GM23338 (cell line): Measurements from ENCODE around the gene SLC5A11. TPM values are rescaled to one million over a fixed set of nuclear protein-coding genes. Genes with fewer than 3 reads are reported as not detected.

Source experiments
- ATAC-seq: fragments of 200-7000 bp; cut with Tn5 transposase; 3 replicates; pipeline ENCODE4 v1.9.1; 2020
- DNase-seq: peaks from one replicate; pipeline ENCODE4 v3.0.0-alpha.2; 2015; ENCODE audit warnings: low spot score
- H2AFZ ChIP-seq: fragments of 200-600 bp; sonication (generic); 2 replicates; pipeline ENCODE4 v1.8.0; 2016; ENCODE audit warnings: antibody characterized with exemption, mild to moderate bottlenecking, moderate library complexity
- H3F3A ChIP-seq: fragments of 200-600 bp; sonication (generic); replicated peaks from 2 replicates; pipeline ENCODE4 v1.8.0; 2017; ENCODE audit warnings: antibody characterized with exemption, mixed run types, low read depth
- H3K27ac ChIP-seq: fragments of 200-600 bp; sonication (generic); 2 replicates; pipeline ENCODE4 v1.6.1; 2016; ENCODE audit warnings: low read depth
- H3K27me3 ChIP-seq: fragments of 200-600 bp; sonication (generic); 2 replicates; pipeline ENCODE4 v1.8.0; 2016; ENCODE audit warnings: mild to moderate bottlenecking, mixed run types, moderate library complexity; ENCODE audit not compliant: insufficient read depth
- H3K36me3 ChIP-seq: fragments of 200-600 bp; sonication (generic); 2 replicates; pipeline ENCODE4 v1.8.0; 2016; ENCODE audit warnings: mild to moderate bottlenecking; ENCODE audit not compliant: insufficient read depth
- H3K4me1 ChIP-seq: fragments of 200-600 bp; sonication (generic); 2 replicates; pipeline ENCODE4 v1.8.0; 2016; ENCODE audit warnings: mild to moderate bottlenecking, moderate library complexity; ENCODE audit not compliant: insufficient read depth
- H3K4me2 ChIP-seq: fragments of 200-600 bp; sonication (generic); 2 replicates; pipeline ENCODE4 v1.7.1; 2017; ENCODE audit warnings: mixed run types
- H3K4me3 ChIP-seq: fragments of 200-600 bp; sonication (generic); 2 replicates; pipeline ENCODE4 v1.6.1; 2016; ENCODE audit warnings: mixed run types
- H3K79me2 ChIP-seq: fragments of 200-600 bp; sonication (generic); replicated peaks from 2 replicates; pipeline ENCODE4 v1.8.0; 2017; ENCODE audit warnings: mild to moderate bottlenecking; ENCODE audit not compliant: insufficient read depth
- H3K9me2 ChIP-seq: fragments of 200-600 bp; sonication (generic); 2 replicates; pipeline ENCODE4 v1.8.0; 2017; ENCODE audit not compliant: insufficient read depth
- H4K20me1 ChIP-seq: fragments of 200-600 bp; sonication (generic); replicated peaks from 2 replicates; pipeline ENCODE4 v1.8.0; 2017; ENCODE audit warnings: mild to moderate bottlenecking; ENCODE audit not compliant: insufficient read depth
- H3K27ac Mint-ChIP-seq: 2 replicates; pipeline ENCODE4 v1.8.0; 2020; ENCODE audit warnings: inconsistent platforms, mild to moderate bottlenecking, moderate library complexity, mixed read lengths
- H3K27me3 Mint-ChIP-seq: 3 replicates; pipeline ENCODE4 v1.8.0; 2022; ENCODE audit warnings: low read depth, mild to moderate bottlenecking, moderate library complexity, mixed read lengths, inconsistent platforms; ENCODE audit not compliant: insufficient read depth, poor library complexity
- H3K36me3 Mint-ChIP-seq: 3 replicates; pipeline ENCODE4 v1.8.0; 2021; ENCODE audit warnings: low read depth, mild to moderate bottlenecking, inconsistent platforms, moderate library complexity, mixed read lengths
- H3K4me1 Mint-ChIP-seq: 3 replicates; pipeline ENCODE4 v1.8.0; 2020; ENCODE audit warnings: mild to moderate bottlenecking, inconsistent platforms, mixed read lengths
- H3K4me3 Mint-ChIP-seq: 3 replicates; pipeline ENCODE4 v1.8.0; 2021; ENCODE audit warnings: moderate library complexity, mild to moderate bottlenecking, inconsistent platforms, mixed read lengths
- H3K9me3 Mint-ChIP-seq: 3 replicates; pipeline ENCODE4 v1.8.0; 2020; ENCODE audit warnings: moderate library complexity, mild to moderate bottlenecking, inconsistent platforms, mixed read lengths
- CREB1 ChIP-seq: fragments of 250-450 bp; sonication (Bioruptor Pico); IDR thresholded peaks from 2 replicates; pipeline ENCODE4 v1.5.0; 2020; ENCODE audit warnings: low read depth, mild to moderate bottlenecking, moderate library complexity
- CTCF ChIP-seq, 2 experiments: fragments of 200-600 bp in 1 of 2; sonication (generic) in 1 of 2; conservative IDR thresholded peaks; 2 replicates each; pipeline versions ENCODE4 v1.5.1 to v1.6.1; 2016 to 2017; ENCODE audit warnings: antibody characterized with exemption in 2 of 2, low read depth in 2 of 2, mild to moderate bottlenecking in 2 of 2, moderate library complexity in 1 of 2
- ETS1 ChIP-seq: IDR thresholded peaks from 2 replicates; pipeline ENCODE4 v1.6.1; 2016; ENCODE audit warnings: antibody characterized with exemption
- EZH2 ChIP-seq: fragments of 200-600 bp; sonication (generic); IDR thresholded peaks from one replicate; pipeline ENCODE4 v1.8.0; 2017; ENCODE audit warnings: antibody characterized with exemption, mild to moderate bottlenecking, low read depth; ENCODE audit not compliant: unreplicated experiment
- EZH2phosphoT487 ChIP-seq: fragments of 200-600 bp; sonication (generic); IDR thresholded peaks from one replicate; pipeline ENCODE4 v1.8.1; 2018; ENCODE audit warnings: antibody characterized with exemption; ENCODE audit not compliant: unreplicated experiment
- JUNB ChIP-seq: IDR thresholded peaks from one replicate; pipeline ENCODE4 v1.6.1; 2016; ENCODE audit warnings: antibody characterized with exemption; ENCODE audit not compliant: unreplicated experiment
- NANOG ChIP-seq: IDR thresholded peaks from 2 replicates; pipeline ENCODE4 v1.6.1; 2016; ENCODE audit warnings: antibody characterized with exemption, borderline replicate concordance
- POLR2AphosphoS5 ChIP-seq: IDR thresholded peaks from 2 replicates; pipeline ENCODE4 v1.6.1; 2016; ENCODE audit warnings: antibody characterized with exemption, low read depth
- REST ChIP-seq: IDR thresholded peaks from one replicate; pipeline ENCODE4 v1.6.1; 2018; ENCODE audit warnings: antibody characterized with exemption; ENCODE audit not compliant: unreplicated experiment
- ZNF114 ChIP-seq: fragments of 250-450 bp; sonication (Bioruptor Pico); IDR thresholded peaks from 2 replicates; pipeline ENCODE4 v1.5.0; 2020; ENCODE audit warnings: mild to moderate bottlenecking, moderate library complexity
- ZNF331 ChIP-seq: fragments of 250-450 bp; sonication (Bioruptor Pico); IDR thresholded peaks from 2 replicates; pipeline ENCODE4 v1.5.0; 2020; ENCODE audit warnings: low read depth, mild to moderate bottlenecking, moderate library complexity
- ZNF462 ChIP-seq: fragments of 250-450 bp; sonication (Bioruptor Pico); IDR thresholded peaks from 2 replicates; pipeline ENCODE4 v1.5.0; 2020; ENCODE audit warnings: mild to moderate bottlenecking, moderate library complexity
- polyA plus RNA-seq: library from polyadenylated mRNA; unstranded; fragments of >200 nt; fragmentation: Nextera tagmentation; extraction: Ambion mirVana; gene quantifications from 2 replicates; pipeline ENCODE4 v1.2.1, GENCODE V29; 2016
- total RNA-seq: library from RNA; depleted of rRNA; stranded (reverse); fragments of >200 nt; shearing (Covaris generic); gene quantifications from 2 replicates; pipeline ENCODE4 v1.2.3, GENCODE V29; 2014

The SLC5A11 gene
- total and polyA plus RNA-seq, 2 experiments from 2014 or later: 0.07 TPM; not detected in 1

DNA sequence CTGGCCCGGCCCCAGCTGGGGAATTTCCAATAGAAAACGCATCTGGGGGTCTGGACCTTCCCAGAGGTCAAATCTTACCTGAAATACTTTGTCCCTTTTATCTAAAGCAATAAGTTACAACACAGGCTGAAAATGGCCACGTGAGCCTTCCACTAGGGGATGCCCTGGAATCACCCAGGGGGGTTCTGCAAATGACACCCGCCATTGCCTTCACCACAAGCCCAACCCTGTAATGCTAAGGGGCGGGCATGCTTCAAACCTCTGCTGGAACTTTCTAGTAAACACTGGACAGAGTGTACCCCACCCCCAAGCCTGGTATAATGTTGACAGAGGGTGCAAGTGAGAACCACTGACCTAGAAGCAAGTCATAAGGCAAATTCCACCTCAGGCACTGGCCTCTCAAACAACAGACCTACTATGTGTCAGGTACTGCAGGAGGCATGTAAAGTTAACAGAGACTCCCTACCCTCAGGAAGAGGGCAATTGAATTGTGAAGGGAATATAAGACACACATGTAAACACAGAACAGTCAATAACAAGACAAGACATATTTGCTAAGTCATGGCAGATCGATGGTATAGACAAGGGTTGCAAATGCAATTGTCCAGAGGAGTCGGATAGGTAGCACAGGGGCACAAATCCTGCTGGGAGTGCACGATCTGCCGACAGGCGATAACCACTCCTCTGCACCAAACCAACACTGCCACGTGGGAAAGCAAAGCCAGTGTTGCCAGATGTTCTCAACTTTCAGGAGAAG, 110.4 kb downstream of the SLC5A11 start:
- Mint-ChIP-seq H3K9me3 (no peaks in the 10 kb centered on the region), H3K4me3 (no peak overlapping the region), H3K27ac (no peak overlapping the region), H3K27me3 (no peaks in the 10 kb centered on the region), H3K4me1 (no peaks in the 10 kb centered on the region), H3K36me3 (peaks cover 56% of the 10 kb centered on the region)
- no peaks in the 10 kb centered on the region for H3K4me1 ChIP-seq
- no peaks in the 10 kb centered on the region for H3K79me2 ChIP-seq
- no peak overlapping the region for H3K4me3 ChIP-seq
- TF ChIP-seq JUNB (no peak), CREB1 (no peak), ETS1 (no peak), POLR2AphosphoS5 (no peak), EZH2phosphoT487 (no peak), EZH2 (no peak), ZNF331 (CRISPR knock-in tag) (no peak), REST (no peak), ZNF114 (CRISPR knock-in tag) (no peak), CTCF (conservative IDR thresholded peaks at IDR 0.05; ENCODE audit: low read depth in 2 of 2) (no peak), NANOG (no peak), ZNF462 (CRISPR knock-in tag) (no peak)
- no peaks in the 10 kb centered on the region for H3F3A ChIP-seq
- no peak overlapping the region for H3K4me2 ChIP-seq
- no peak overlapping the region for H3K27ac ChIP-seq
- H3K36me3 ChIP-seq: peaks cover 29% of the 10 kb centered on the region
- H3K27me3 ChIP-seq: no peaks in the 10 kb centered on the region
- DNase-seq (no peak), ATAC-seq (no peak)
- H4K20me1 ChIP-seq: no peaks in the 10 kb centered on the region; the same call in 1 of the 2 replicates
- no peaks in the 10 kb centered on the region for H3K9me2 ChIP-seq
- no peak overlapping the region for H2AFZ ChIP-seq
